Tibial nerve (tissue), 3 donors: ENCODE measurements around the gene DSC2.

Experiments used
- POLR2A ChIP-seq, 2 donors: fragments of 450-650 bp; IDR thresholded peaks; one replicate each; pipeline ENCODE4 v1.6.1; 2017; ENCODE audit warnings: antibody characterized with exemption in 2 of 2, mild to moderate bottlenecking in 2 of 2, moderate library complexity in 2 of 2
- TF ChIP-seq, protein P1 (sequence below), 5 experiments: fragments of 200-600 bp in 3 of 5; fragments of 450-650 bp in 2 of 5; sonication (generic) in 3 of 5; IDR thresholded peaks; one replicate each; pipeline ENCODE4 v1.5.1; 2016 to 2019; ENCODE audit warnings: antibody characterized with exemption in 5 of 5, mild to moderate bottlenecking in 3 of 5, moderate library complexity in 2 of 5

- TF ChIP-seq, protein P1, sequence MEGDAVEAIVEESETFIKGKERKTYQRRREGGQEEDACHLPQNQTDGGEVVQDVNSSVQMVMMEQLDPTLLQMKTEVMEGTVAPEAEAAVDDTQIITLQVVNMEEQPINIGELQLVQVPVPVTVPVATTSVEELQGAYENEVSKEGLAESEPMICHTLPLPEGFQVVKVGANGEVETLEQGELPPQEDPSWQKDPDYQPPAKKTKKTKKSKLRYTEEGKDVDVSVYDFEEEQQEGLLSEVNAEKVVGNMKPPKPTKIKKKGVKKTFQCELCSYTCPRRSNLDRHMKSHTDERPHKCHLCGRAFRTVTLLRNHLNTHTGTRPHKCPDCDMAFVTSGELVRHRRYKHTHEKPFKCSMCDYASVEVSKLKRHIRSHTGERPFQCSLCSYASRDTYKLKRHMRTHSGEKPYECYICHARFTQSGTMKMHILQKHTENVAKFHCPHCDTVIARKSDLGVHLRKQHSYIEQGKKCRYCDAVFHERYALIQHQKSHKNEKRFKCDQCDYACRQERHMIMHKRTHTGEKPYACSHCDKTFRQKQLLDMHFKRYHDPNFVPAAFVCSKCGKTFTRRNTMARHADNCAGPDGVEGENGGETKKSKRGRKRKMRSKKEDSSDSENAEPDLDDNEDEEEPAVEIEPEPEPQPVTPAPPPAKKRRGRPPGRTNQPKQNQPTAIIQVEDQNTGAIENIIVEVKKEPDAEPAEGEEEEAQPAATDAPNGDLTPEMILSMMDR (IDR thresholded peaks at IDR 0.05) = no peak
- TF ChIP-seq POLR2A (IDR thresholded peaks at IDR 0.05) = no peak
Measured at GRCh38 chr18:31093880-31094279, 8.3 kb downstream of the DSC2 start.
